HG02884 (cell line): ENCODE data around the gene INPP5A.
"Not testable (repeated sequence)": the region's sequence is repeated elsewhere in the genome, so short reads cannot be mapped to it uniquely, and the experiment has no call there.

ENCODE experiments used
- ATAC-seq: cut with Tn5 transposase; IDR thresholded peaks from one replicate; pipeline ENCODE4 v1.9.1; 2021; ENCODE audit warnings: mild to moderate bottlenecking, moderate library complexity; ENCODE audit not compliant: unreplicated experiment

The INPP5A gene

GRCh38 chr10:132559538-132559937 lies 22.0 kb downstream of the INPP5A start:
- ATAC-seq: no peak

GRCh38 chr10:132560241-132560731 lies 22.7 kb downstream of the INPP5A start:
- ATAC-seq: peak; percentile 43

- ATAC-seq: no peak
Measured at GRCh38 chr10:132562177-132562915, 24.8 kb downstream of the INPP5A start.

- no peak for ATAC-seq
Measured at GRCh38 chr10:132562916-132563456, 25.4 kb downstream of the INPP5A start.

GRCh38 chr10:132563485-132564248 lies 26.1 kb downstream of the INPP5A start:
- peak; percentile 57 for ATAC-seq

- no peak for ATAC-seq
Measured at GRCh38 chr10:132564249-132564605, 26.6 kb downstream of the INPP5A start.

GRCh38 chr10:132564690-132565089 lies 27.1 kb downstream of the INPP5A start:
- ATAC-seq: no peak

- no peak for ATAC-seq
Measured at GRCh38 chr10:132565516-132566209, 28.1 kb downstream of the INPP5A start.

- no peak for ATAC-seq
Measured at GRCh38 chr10:132566892-132567291, 29.3 kb downstream of the INPP5A start.

GRCh38 chr10:132570265-132570664 lies 32.7 kb downstream of the INPP5A start:
- no peak for ATAC-seq

GRCh38 chr10:132570771-132571649 lies 33.4 kb downstream of the INPP5A start:
- ATAC-seq: peak; percentile 30

- ATAC-seq: peak; percentile 66
Measured at GRCh38 chr10:132571650-132572544, 34.3 kb downstream of the INPP5A start.

GRCh38 chr10:132572545-132572937 lies 35.0 kb downstream of the INPP5A start:
- ATAC-seq: no peak

- ATAC-seq: not testable (repeated sequence)
Measured at GRCh38 chr10:132572946-132573345, 35.4 kb downstream of the INPP5A start.

- no peak for ATAC-seq
Measured at GRCh38 chr10:132574288-132574687, 36.7 kb downstream of the INPP5A start.

- ATAC-seq: no peak
Measured at GRCh38 chr10:132574783-132575319, 37.3 kb downstream of the INPP5A start.

GRCh38 chr10:132575320-132576201 lies 38.0 kb downstream of the INPP5A start:
- ATAC-seq: peak; percentile 42
